ENCODE measurements around the gene PUS1. TPM values are rescaled to one million over a fixed set of nuclear protein-coding genes. Genes with fewer than 3 reads are reported as not detected.
A peak's percentile ranks its signal among the peaks of the same experiment; 100 is the strongest.

The PUS1 gene
- total RNA-seq (2021) = 116 and 117 TPM in 2 replicates
- long read RNA-seq, full-length matches to known transcripts = 14 of 25 reads
- long read RNA-seq, partial matches to known transcripts = 4 of 25 reads
- long read RNA-seq, other reads (novel, unspliced or antisense) = 7 of 25 reads

DNA sequence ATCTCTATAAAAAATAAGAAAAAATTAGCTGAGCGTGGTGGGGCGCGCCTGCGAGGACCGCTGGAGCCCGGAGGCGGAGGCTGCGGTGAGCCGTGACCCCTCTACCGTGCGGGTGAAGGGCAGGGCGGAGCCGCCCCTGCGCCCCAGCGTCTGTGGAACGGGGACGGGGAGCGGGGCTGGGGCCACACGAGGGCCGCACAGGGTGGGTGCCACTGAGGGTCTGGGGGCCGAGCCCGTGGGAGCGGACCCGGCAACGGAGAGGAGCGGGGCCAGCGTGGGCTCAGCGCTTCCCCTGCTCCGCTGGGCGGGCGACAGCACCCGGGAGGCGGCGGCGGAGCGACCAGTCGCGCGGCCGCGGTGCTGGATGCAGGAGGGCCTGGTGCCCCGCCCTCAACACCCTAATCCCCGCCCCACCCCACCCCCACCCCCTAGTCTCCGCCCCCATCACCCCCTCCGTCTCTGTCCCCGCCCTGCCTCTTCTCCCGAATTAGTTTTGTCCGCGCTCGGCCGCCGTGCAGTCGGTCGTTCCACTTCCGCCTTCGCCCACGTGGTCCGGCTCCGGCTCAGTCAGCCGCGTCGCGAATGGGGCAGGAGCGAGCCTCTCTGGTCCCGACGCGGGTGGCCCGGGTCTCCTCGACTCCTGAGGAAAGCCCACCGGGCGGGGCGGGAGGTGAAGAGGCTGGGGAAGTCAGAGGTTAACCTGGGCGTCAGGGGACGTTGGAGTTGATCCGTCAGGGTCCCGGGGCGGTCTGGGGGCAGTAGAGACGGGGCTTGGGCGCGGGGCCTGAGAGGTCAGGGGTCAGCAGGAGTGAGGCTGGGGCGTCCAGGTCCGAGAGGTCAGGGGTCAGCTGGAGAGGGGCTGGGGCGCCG lies at the start of gene PUS1:
TSS of gene PUS1 (plus strand) at position 566 of the 870 bp plus-strand sequence. CDS start 447 bp downstream, outside the sequence.
- H4K8ac ChIP-seq (replicated peaks; ENCODE audit: insufficient read length, low read depth, low read length) = no peak within 1 kb of the TSS
- no peak within 1 kb of the TSS for H2BK5ac ChIP-seq (ENCODE audit: insufficient read length, low read length)
- H3K9ac ChIP-seq (ENCODE audit: extremely low read depth, insufficient read length, low read length) = peak within 1 kb of the TSS; percentile 74
- peak; percentile 97 for DNase-seq
- H3K79me2 ChIP-seq (ENCODE audit: insufficient read depth, low read length) = peaks cover 7% of the 10 kb centered on the region; the same call in 1 of the 2 replicates
- H3K27me3 ChIP-seq (ENCODE audit: insufficient read depth, low read length) = no peaks in the 10 kb centered on the region
- H3K18ac ChIP-seq (ENCODE audit: insufficient read length, low read depth, low read length) = peak within 1 kb of the TSS; percentile 87
- no peak within 1 kb of the TSS for H4K5ac ChIP-seq (ENCODE audit: insufficient read length, low read depth, low read length)
- no peaks in the 10 kb centered on the region for H3K9me3 ChIP-seq (ENCODE audit: control insufficient read depth, low read depth, low read length)
- peak within 1 kb of the TSS; percentile 98 for H3K14ac ChIP-seq (ENCODE audit: insufficient read depth, low read length)
- WGBS (ENCODE audit: extremely low coverage, insufficient read length, low lambda C conversion rate) = no CpG with 5 or more reads among the region's 84 CpGs
- peaks cover 4% of the 10 kb centered on the region for H3K79me1 ChIP-seq (ENCODE audit: insufficient read depth, low read depth, low read length, poor library complexity, severe bottlenecking)
- H2AFZ ChIP-seq (ENCODE audit: low read length) = no peak within 1 kb of the TSS
- no peaks in the 10 kb centered on the region for H4K20me1 ChIP-seq (ENCODE audit: control insufficient read depth, insufficient read depth, insufficient read length)
- TF ChIP-seq, protein P1, sequence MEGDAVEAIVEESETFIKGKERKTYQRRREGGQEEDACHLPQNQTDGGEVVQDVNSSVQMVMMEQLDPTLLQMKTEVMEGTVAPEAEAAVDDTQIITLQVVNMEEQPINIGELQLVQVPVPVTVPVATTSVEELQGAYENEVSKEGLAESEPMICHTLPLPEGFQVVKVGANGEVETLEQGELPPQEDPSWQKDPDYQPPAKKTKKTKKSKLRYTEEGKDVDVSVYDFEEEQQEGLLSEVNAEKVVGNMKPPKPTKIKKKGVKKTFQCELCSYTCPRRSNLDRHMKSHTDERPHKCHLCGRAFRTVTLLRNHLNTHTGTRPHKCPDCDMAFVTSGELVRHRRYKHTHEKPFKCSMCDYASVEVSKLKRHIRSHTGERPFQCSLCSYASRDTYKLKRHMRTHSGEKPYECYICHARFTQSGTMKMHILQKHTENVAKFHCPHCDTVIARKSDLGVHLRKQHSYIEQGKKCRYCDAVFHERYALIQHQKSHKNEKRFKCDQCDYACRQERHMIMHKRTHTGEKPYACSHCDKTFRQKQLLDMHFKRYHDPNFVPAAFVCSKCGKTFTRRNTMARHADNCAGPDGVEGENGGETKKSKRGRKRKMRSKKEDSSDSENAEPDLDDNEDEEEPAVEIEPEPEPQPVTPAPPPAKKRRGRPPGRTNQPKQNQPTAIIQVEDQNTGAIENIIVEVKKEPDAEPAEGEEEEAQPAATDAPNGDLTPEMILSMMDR (conservative IDR thresholded peaks at IDR 0.05) = no peak
- Mint-ChIP-seq H3K9me3 (peaks cover 4 to 11% of the 10 kb centered on the region in 2 experiments; a peak in 3 of 5 replicates), H3K27ac (peak within 1 kb of the TSS; percentile 74 to 95 (median 95); a peak in 6 of 7 replicates), H3K4me3 (peak within 1 kb of the TSS; percentile 93 to 96), H3K27me3 (ENCODE audit: low read depth) (peaks cover 3% of the 10 kb centered on the region), H3K4me1 (peaks cover 3 to 9% of the 10 kb centered on the region in 2 experiments), H3K36me3 (ENCODE audit: insufficient read depth in 1 of 3, low read depth in 3 of 3) (peaks cover 29 to 43% (median 34%) of the 10 kb centered on the region in 3 experiments)
- H3K4ac ChIP-seq (ENCODE audit: low read depth, low read length) = no peak within 1 kb of the TSS; the same call in 1 of the 2 replicates
- no peak within 1 kb of the TSS for H3K56ac ChIP-seq (ENCODE audit: insufficient read length, low read depth, low read length)
- no peaks in the 10 kb centered on the region for H3K4me1 ChIP-seq (ENCODE audit: insufficient read depth, low read length)
- no peak within 1 kb of the TSS for H3T11ph ChIP-seq (ENCODE audit: low read length)
- peak within 1 kb of the TSS; percentile 59 for H3K4me2 ChIP-seq (ENCODE audit: insufficient read depth, insufficient read length, low read length)
- H4K91ac ChIP-seq (ENCODE audit: insufficient read length, low read depth, low read length) = no peak within 1 kb of the TSS
- H3K27ac ChIP-seq (ENCODE audit: insufficient read length, low read depth, low read length) = no peak within 1 kb of the TSS
- H3K23me2 ChIP-seq (ENCODE audit: insufficient read length, low read depth, low read length, poor library complexity, severe bottlenecking) = peaks cover 13% of the 10 kb centered on the region
- no peak within 1 kb of the TSS for H2AK5ac ChIP-seq (ENCODE audit: insufficient read length, low read length)
- H2BK15ac ChIP-seq (ENCODE audit: low read depth, low read length) = no peak within 1 kb of the TSS
- H2BK120ac ChIP-seq (ENCODE audit: low read depth, low read length, poor library complexity, severe bottlenecking) = peak within 1 kb of the TSS; percentile 36
- no peak within 1 kb of the TSS for H2BK20ac ChIP-seq (ENCODE audit: low read depth, low read length, poor library complexity, severe bottlenecking)
- no peak within 1 kb of the TSS for H2BK12ac ChIP-seq (ENCODE audit: insufficient read length, low read depth, low read length)
- H3K23ac ChIP-seq (ENCODE audit: insufficient read length, low read depth, low read length) = no peak within 1 kb of the TSS

Data from H9 (cell line).